ENCODE results near the gene CXorf49.
"Not testable (repeated sequence)": the region's sequence is repeated elsewhere in the genome, so short reads cannot be mapped to it uniquely, and the experiment has no call there.

The CXorf49 gene
- 0 reads per million in 3 donors for total RNA-seq

DNA sequence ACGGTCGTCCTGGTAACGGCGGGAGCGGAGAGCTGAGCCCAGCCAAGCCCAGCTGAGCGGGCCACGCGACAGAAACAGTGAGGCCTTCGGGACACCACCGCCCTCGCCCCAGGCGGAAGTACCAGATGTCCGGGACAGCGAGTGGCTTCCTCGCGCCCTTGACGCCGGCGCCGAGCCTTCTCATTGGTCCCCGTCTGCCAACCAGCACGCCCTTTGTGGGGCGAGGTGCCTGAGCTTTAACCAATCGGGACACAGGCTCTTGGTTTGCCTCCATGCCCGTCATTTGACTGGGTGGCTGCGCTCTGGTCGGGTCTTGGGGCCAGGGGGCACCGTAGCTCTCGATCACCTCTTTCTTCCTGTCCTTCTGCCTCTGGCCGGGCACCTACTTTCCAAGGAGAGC lies at the start of gene CXorf49:
Gene CXorf49 (minus strand): TSS at position 101 of the 400 bp plus-strand sequence. CDS start 134 bp downstream, outside the sequence.
- not testable (repeated sequence) for H3K4me1 ChIP-seq (ENCODE audit: control insufficient read depth, insufficient read depth, low read length, poor library complexity, severe bottlenecking); H3K27ac ChIP-seq (ENCODE audit: insufficient read depth, low read length, poor library complexity, severe bottlenecking); H3K36me3 ChIP-seq (ENCODE audit: control insufficient read depth, insufficient read depth, low read length); DNase-seq; H3K9me3 ChIP-seq (ENCODE audit: control insufficient read depth, low read length); H3K4me3 ChIP-seq (ENCODE audit: insufficient read depth, low read depth, low read length, poor library complexity, severe bottlenecking); H3K27me3 ChIP-seq (replicated peaks; ENCODE audit: control insufficient read depth, insufficient read depth, low read length, poor library complexity, severe bottlenecking)

GRCh38 chrX:71767134-71767533 lies 49.0 kb upstream of the CXorf49 start:
- H3K27me3 ChIP-seq (replicated peaks; ENCODE audit: control insufficient read depth, insufficient read depth, low read length, poor library complexity, severe bottlenecking); DNase-seq: not testable (repeated sequence)

GRCh38 chrX:71765613-71766012 lies 47.5 kb upstream of the CXorf49 start:
- H3K9me3 ChIP-seq (ENCODE audit: control insufficient read depth, low read length); H3K27ac ChIP-seq (ENCODE audit: insufficient read depth, low read length, poor library complexity, severe bottlenecking); H3K4me3 ChIP-seq (ENCODE audit: insufficient read depth, low read depth, low read length, poor library complexity, severe bottlenecking); H3K4me1 ChIP-seq (ENCODE audit: control insufficient read depth, insufficient read depth, low read length, poor library complexity, severe bottlenecking); H3K36me3 ChIP-seq (ENCODE audit: control insufficient read depth, insufficient read depth, low read length); H3K27me3 ChIP-seq (replicated peaks; ENCODE audit: control insufficient read depth, insufficient read depth, low read length, poor library complexity, severe bottlenecking); DNase-seq: not testable (repeated sequence)

More at GRCh38 chrX:71767134-71767533, 49.0 kb upstream of the CXorf49 start:
- H3K4me1 ChIP-seq (ENCODE audit: control insufficient read depth, insufficient read depth, low read length, poor library complexity, severe bottlenecking); H3K4me3 ChIP-seq (ENCODE audit: insufficient read depth, low read depth, low read length, poor library complexity, severe bottlenecking); H3K9me3 ChIP-seq (ENCODE audit: control insufficient read depth, low read length); H3K27ac ChIP-seq (ENCODE audit: insufficient read depth, low read length, poor library complexity, severe bottlenecking); H3K36me3 ChIP-seq (ENCODE audit: control insufficient read depth, insufficient read depth, low read length): not testable (repeated sequence)

DNA sequence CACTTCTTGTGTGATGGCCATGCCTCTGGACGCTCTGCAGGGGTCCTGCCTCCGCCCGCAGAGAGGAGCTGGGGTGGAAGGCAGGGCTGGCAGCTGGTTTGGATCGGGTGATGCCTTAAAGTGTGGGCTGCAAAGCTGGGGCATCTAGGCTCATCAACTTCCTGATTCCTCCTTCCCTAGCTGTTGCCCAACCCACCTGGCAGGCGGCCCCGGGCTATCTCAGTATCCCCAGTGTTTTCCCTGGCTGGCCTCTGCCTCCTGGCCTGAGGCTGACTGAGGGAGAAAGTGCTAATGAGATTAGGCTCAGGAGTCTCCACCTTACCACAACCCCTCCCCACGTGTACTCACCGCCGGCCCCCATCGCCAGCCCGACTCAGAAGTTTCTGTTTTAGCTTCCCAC lies 46.7 kb upstream of the CXorf49 start:
- DNase-seq; H3K9me3 ChIP-seq (ENCODE audit: control insufficient read depth, low read length); H3K27me3 ChIP-seq (replicated peaks; ENCODE audit: control insufficient read depth, insufficient read depth, low read length, poor library complexity, severe bottlenecking); H3K36me3 ChIP-seq (ENCODE audit: control insufficient read depth, insufficient read depth, low read length); H3K4me3 ChIP-seq (ENCODE audit: insufficient read depth, low read depth, low read length, poor library complexity, severe bottlenecking); H3K27ac ChIP-seq (ENCODE audit: insufficient read depth, low read length, poor library complexity, severe bottlenecking); H3K4me1 ChIP-seq (ENCODE audit: control insufficient read depth, insufficient read depth, low read length, poor library complexity, severe bottlenecking): not testable (repeated sequence)

DNA sequence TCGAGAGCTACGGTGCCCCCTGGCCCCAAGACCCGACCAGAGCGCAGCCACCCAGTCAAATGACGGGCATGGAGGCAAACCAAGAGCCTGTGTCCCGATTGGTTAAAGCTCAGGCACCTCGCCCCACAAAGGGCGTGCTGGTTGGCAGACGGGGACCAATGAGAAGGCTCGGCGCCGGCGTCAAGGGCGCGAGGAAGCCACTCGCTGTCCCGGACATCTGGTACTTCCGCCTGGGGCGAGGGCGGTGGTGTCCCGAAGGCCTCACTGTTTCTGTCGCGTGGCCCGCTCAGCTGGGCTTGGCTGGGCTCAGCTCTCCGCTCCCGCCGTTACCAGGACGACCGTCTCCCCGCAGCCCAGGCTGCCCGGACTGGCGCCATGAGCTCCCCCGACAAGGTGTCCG lies 45.0 kb upstream of the CXorf49 start, which contains the start of gene CXorf49B:
Gene CXorf49B (plus strand): TSS at position 301 of the 400 bp plus-strand sequence. CDS start 75 bp downstream, at position 376.
- not testable (repeated sequence) for H3K27me3 ChIP-seq (replicated peaks; ENCODE audit: control insufficient read depth, insufficient read depth, low read length, poor library complexity, severe bottlenecking); H3K9me3 ChIP-seq (ENCODE audit: control insufficient read depth, low read length); H3K4me3 ChIP-seq (ENCODE audit: insufficient read depth, low read depth, low read length, poor library complexity, severe bottlenecking); DNase-seq; H3K4me1 ChIP-seq (ENCODE audit: control insufficient read depth, insufficient read depth, low read length, poor library complexity, severe bottlenecking); H3K36me3 ChIP-seq (ENCODE audit: control insufficient read depth, insufficient read depth, low read length); H3K27ac ChIP-seq (ENCODE audit: insufficient read depth, low read length, poor library complexity, severe bottlenecking)

- H3K27me3 ChIP-seq (replicated peaks; ENCODE audit: control insufficient read depth, insufficient read depth, low read length, poor library complexity, severe bottlenecking); H3K36me3 ChIP-seq (ENCODE audit: control insufficient read depth, insufficient read depth, low read length); H3K27ac ChIP-seq (ENCODE audit: insufficient read depth, low read length, poor library complexity, severe bottlenecking): not testable (repeated sequence)
Observed at GRCh38 chrX:71760688-71761281, 42.7 kb upstream of the CXorf49 start.

DNA sequence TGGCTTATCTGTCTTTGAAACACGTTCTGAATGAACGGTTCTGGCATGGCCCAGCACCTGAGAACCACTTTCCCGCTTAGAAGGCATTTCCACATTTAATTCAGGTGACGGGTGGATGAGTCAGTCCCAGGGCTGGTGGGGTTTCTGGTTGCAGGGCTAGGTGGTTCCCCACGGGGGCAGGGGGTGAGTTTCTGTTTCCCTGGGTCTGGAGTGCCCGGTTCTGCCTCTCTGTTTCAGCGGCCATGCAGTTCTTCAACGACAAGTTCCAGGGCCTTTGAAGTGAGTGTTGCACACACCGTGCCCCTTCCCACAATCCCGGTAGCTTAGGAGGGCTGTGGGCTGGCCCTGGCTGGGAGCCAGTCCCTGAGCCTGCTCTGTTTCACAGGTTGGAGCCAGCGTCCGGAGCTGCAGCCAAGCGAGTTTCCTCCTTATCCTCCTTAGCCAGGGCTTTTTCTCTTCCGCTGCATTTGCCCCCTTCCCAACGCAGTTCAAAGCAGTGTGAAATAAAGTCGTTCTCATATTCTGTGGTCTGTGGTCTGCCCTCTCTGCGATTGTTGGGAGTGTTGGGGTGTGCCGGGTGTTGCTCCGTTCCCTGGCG lies 2.3 kb upstream of the CXorf49 start:
- not testable (repeated sequence) for H3K27me3 ChIP-seq (replicated peaks; ENCODE audit: control insufficient read depth, insufficient read depth, low read length, poor library complexity, severe bottlenecking); DNase-seq; H3K27ac ChIP-seq (ENCODE audit: insufficient read depth, low read length, poor library complexity, severe bottlenecking); H3K36me3 ChIP-seq (ENCODE audit: control insufficient read depth, insufficient read depth, low read length); H3K4me1 ChIP-seq (ENCODE audit: control insufficient read depth, insufficient read depth, low read length, poor library complexity, severe bottlenecking); H3K4me3 ChIP-seq (ENCODE audit: insufficient read depth, low read depth, low read length, poor library complexity, severe bottlenecking); H3K9me3 ChIP-seq (ENCODE audit: control insufficient read depth, low read length)

More at GRCh38 chrX:71760688-71761281, 42.7 kb upstream of the CXorf49 start:
- not testable (repeated sequence) for DNase-seq; H3K9me3 ChIP-seq (ENCODE audit: control insufficient read depth, low read length); H3K4me1 ChIP-seq (ENCODE audit: control insufficient read depth, insufficient read depth, low read length, poor library complexity, severe bottlenecking); H3K4me3 ChIP-seq (ENCODE audit: insufficient read depth, low read depth, low read length, poor library complexity, severe bottlenecking)

DNA sequence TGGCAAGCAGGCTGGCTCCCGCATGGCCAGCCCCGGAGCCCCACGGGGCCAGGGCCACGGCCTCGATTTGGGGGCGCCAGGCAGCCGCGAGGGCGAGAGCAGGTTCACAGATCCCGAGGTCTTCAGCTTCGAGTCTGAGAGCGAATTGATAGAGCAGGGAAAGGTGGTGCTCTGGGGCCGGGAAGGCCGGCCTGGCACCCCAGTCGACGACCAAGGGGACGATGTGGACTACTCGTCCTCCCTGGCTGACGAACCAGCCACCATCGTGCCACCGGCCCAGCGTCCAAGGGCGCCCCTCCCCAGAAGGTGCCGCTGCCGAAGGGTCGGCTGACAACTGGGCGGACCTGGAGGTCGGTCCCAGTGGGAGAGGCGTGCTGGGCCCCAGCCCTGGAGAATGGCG lies 1.1 kb upstream of the CXorf49 start:
- DNase-seq = not testable (repeated sequence)

DNA sequence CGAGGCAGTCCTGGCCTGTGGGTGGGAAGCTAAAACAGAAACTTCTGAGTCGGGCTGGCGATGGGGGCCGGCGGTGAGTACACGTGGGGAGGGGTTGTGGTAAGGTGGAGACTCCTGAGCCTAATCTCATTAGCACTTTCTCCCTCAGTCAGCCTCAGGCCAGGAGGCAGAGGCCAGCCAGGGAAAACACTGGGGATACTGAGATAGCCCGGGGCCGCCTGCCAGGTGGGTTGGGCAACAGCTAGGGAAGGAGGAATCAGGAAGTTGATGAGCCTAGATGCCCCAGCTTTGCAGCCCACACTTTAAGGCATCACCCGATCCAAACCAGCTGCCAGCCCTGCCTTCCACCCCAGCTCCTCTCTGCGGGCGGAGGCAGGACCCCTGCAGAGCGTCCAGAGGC lies 1.8 kb downstream of the CXorf49 start:
- H3K36me3 ChIP-seq (ENCODE audit: control insufficient read depth, insufficient read depth, low read length); H3K4me3 ChIP-seq (ENCODE audit: insufficient read depth, low read depth, low read length, poor library complexity, severe bottlenecking); H3K27me3 ChIP-seq (replicated peaks; ENCODE audit: control insufficient read depth, insufficient read depth, low read length, poor library complexity, severe bottlenecking); DNase-seq; H3K4me1 ChIP-seq (ENCODE audit: control insufficient read depth, insufficient read depth, low read length, poor library complexity, severe bottlenecking); H3K27ac ChIP-seq (ENCODE audit: insufficient read depth, low read length, poor library complexity, severe bottlenecking); H3K9me3 ChIP-seq (ENCODE audit: control insufficient read depth, low read length): not testable (repeated sequence)

More for the DNA sequence above, 1.1 kb upstream of the CXorf49 start:
- H3K9me3 ChIP-seq (ENCODE audit: control insufficient read depth, low read length); H3K36me3 ChIP-seq (ENCODE audit: control insufficient read depth, insufficient read depth, low read length); H3K27ac ChIP-seq (ENCODE audit: insufficient read depth, low read length, poor library complexity, severe bottlenecking); H3K4me1 ChIP-seq (ENCODE audit: control insufficient read depth, insufficient read depth, low read length, poor library complexity, severe bottlenecking); H3K27me3 ChIP-seq (replicated peaks; ENCODE audit: control insufficient read depth, insufficient read depth, low read length, poor library complexity, severe bottlenecking); H3K4me3 ChIP-seq (ENCODE audit: insufficient read depth, low read depth, low read length, poor library complexity, severe bottlenecking): not testable (repeated sequence)

- not testable (repeated sequence) for H3K36me3 ChIP-seq (ENCODE audit: control insufficient read depth, insufficient read depth, low read length); H3K4me1 ChIP-seq (ENCODE audit: control insufficient read depth, insufficient read depth, low read length, poor library complexity, severe bottlenecking); H3K27me3 ChIP-seq (replicated peaks; ENCODE audit: control insufficient read depth, insufficient read depth, low read length, poor library complexity, severe bottlenecking); DNase-seq; H3K9me3 ChIP-seq (ENCODE audit: control insufficient read depth, low read length); H3K4me3 ChIP-seq (ENCODE audit: insufficient read depth, low read depth, low read length, poor library complexity, severe bottlenecking); H3K27ac ChIP-seq (ENCODE audit: insufficient read depth, low read length, poor library complexity, severe bottlenecking)
Observed at GRCh38 chrX:71715551-71715950, 2.5 kb downstream of the CXorf49 start.
